Thyroid gland (tissue), 4 donors: ENCODE data around the gene ATP5MG.

Source experiments
- POLR2A ChIP-seq, 2 donors: fragments of 450-650 bp; IDR thresholded peaks; one replicate each; pipeline ENCODE4 v1.6.1; 2017; ENCODE audit warnings: antibody characterized with exemption in 2 of 2, mild to moderate bottlenecking in 2 of 2, moderate library complexity in 1 of 2
- TF ChIP-seq, protein P1 (sequence below), 6 experiments: fragments of 200-600 bp in 3 of 6; fragments of 450-650 bp in 3 of 6; sonication (generic) in 3 of 6; IDR thresholded peaks; one replicate each; pipeline ENCODE4 v1.5.1; 2016 to 2019; ENCODE audit warnings: antibody characterized with exemption in 6 of 6, mild to moderate bottlenecking in 2 of 6, inconsistent platforms in 1 of 6, moderate library complexity in 1 of 6

GRCh38 chr11:118396097-118396501, 5.3 kb upstream of the ATP5MG start:
- TF ChIP-seq POLR2A (IDR thresholded peaks at IDR 0.05), result no peak
- TF ChIP-seq, protein P1, sequence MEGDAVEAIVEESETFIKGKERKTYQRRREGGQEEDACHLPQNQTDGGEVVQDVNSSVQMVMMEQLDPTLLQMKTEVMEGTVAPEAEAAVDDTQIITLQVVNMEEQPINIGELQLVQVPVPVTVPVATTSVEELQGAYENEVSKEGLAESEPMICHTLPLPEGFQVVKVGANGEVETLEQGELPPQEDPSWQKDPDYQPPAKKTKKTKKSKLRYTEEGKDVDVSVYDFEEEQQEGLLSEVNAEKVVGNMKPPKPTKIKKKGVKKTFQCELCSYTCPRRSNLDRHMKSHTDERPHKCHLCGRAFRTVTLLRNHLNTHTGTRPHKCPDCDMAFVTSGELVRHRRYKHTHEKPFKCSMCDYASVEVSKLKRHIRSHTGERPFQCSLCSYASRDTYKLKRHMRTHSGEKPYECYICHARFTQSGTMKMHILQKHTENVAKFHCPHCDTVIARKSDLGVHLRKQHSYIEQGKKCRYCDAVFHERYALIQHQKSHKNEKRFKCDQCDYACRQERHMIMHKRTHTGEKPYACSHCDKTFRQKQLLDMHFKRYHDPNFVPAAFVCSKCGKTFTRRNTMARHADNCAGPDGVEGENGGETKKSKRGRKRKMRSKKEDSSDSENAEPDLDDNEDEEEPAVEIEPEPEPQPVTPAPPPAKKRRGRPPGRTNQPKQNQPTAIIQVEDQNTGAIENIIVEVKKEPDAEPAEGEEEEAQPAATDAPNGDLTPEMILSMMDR (IDR thresholded peaks at IDR 0.05), result no peak
